Measurements from ENCODE around the gene DEGS2.

DNA sequence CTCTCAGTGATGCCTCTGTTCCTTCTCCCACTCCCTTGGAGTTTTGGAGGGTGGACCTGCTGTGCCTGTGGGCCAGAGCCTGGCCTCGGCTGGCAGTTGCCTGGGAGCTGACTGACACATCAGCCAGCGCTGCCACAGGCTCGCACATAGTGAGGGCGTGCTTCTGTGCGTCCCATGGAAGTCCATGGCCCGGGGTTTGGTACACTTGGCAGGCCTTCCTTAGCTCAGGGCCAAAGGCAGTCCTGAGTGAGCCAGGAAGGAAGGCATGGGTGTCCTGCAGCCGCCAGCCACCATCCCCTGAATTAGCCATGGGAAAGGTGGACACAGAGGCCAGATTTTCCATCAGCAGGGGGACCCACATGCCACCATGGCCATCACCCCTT, 1.1 kb upstream of the DEGS2 start:
- TF ChIP-seq TARDBP (IDR thresholded peaks at IDR 0.05) (no peak), LEF1 (IDR thresholded peaks at IDR 0.05; ENCODE audit: borderline replicate concordance) (no peak), BHLHE40 (IDR thresholded peaks at IDR 0.05; ENCODE audit: borderline replicate concordance) (no peak)
- TF ChIP-seq, protein P1, sequence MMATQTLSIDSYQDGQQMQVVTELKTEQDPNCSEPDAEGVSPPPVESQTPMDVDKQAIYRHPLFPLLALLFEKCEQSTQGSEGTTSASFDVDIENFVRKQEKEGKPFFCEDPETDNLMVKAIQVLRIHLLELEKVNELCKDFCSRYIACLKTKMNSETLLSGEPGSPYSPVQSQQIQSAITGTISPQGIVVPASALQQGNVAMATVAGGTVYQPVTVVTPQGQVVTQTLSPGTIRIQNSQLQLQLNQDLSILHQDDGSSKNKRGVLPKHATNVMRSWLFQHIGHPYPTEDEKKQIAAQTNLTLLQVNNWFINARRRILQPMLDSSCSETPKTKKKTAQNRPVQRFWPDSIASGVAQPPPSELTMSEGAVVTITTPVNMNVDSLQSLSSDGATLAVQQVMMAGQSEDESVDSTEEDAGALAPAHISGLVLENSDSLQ (IDR thresholded peaks at IDR 0.05), result no peak

All from HEK293T (cell line).